ENCODE results near the gene PAFAH1B1. TPM values are rescaled to one million over a fixed set of nuclear protein-coding genes. Genes with fewer than 3 reads are reported as not detected.
A peak's percentile ranks its signal among the peaks of the same experiment; 100 is the strongest.

Gene PAFAH1B1
- total and polyA plus RNA-seq, 11 donors = 32.6 to 154 (median 118) TPM

DNA sequence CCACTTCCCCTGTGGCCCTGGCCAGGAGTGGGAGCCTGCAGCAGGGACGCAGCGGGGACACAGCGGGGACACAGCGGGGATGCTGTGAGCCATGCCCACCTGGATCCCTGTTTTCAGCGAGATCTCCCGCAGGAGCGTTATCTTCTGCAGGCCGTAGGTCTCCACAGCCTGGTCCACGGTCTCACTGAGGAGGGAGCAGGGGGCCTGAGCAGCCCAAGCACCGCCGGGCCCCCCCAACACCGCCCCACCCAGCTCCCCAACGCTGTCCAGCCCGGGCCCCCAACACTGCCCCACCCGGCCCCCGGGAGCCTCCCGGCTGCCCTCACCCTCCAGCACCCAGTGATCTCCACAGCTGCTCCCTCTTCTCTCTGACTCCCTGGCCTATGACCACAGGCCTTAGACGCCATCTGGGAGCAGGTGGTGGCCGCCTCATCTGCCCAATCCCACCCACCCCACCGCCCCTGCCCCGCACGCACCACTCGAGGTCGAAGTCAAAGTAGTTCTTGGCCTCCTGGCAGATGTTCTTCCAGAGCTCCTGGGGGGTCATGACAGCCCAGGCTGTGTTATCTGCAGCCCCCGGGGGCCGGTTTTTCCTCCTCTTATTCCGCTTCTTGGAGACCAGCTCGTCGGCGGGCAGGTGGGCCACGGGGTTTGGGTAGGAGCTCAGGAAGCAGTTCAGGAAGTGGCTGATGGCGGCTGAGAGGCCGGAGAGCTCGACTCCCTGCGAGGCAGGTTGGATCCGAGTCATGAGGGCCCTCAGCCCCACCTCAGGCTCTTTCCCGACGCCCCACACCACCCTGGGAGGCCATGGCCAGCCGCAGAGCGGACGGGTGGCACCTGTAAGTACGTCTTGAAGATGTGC, 101.2 kb downstream of the PAFAH1B1 start:
- Histone ChIP-seq H3K27me3 (no peaks in the 10 kb centered on the region), H3K4me3 (no peak overlapping the region), H3K27ac (no peak overlapping the region), H3K9me3 (no peaks in the 10 kb centered on the region), H3K36me3 (peaks cover 4 to 96% (median 92%) of the 10 kb centered on the region in 9 donors), H3K4me1 (peaks cover 0 to 13% (median 0%) of the 10 kb centered on the region in 12 donors)
- 90 to 97% (median 91%) methylated on average over 9 to 42 of the region's 42 CpGs for WGBS, 4 donors
- ATAC-seq = no peak
- intact Hi-C loops (cut with DNase I) = loop anchor here in 1 of 10 donors (10.0 kb wide), 1 partner anchor 180 kb away; the partner anchor contains the start of gene METTL16
- DNase-seq = peak in 3 of 5 donors; percentile 19 to 25 (median 21)
- TF ChIP-seq POLR2A (IDR thresholded peaks at IDR 0.05) = no peak
- TF ChIP-seq, protein P1, sequence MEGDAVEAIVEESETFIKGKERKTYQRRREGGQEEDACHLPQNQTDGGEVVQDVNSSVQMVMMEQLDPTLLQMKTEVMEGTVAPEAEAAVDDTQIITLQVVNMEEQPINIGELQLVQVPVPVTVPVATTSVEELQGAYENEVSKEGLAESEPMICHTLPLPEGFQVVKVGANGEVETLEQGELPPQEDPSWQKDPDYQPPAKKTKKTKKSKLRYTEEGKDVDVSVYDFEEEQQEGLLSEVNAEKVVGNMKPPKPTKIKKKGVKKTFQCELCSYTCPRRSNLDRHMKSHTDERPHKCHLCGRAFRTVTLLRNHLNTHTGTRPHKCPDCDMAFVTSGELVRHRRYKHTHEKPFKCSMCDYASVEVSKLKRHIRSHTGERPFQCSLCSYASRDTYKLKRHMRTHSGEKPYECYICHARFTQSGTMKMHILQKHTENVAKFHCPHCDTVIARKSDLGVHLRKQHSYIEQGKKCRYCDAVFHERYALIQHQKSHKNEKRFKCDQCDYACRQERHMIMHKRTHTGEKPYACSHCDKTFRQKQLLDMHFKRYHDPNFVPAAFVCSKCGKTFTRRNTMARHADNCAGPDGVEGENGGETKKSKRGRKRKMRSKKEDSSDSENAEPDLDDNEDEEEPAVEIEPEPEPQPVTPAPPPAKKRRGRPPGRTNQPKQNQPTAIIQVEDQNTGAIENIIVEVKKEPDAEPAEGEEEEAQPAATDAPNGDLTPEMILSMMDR (IDR thresholded peaks at IDR 0.05) = no peak

DNA sequence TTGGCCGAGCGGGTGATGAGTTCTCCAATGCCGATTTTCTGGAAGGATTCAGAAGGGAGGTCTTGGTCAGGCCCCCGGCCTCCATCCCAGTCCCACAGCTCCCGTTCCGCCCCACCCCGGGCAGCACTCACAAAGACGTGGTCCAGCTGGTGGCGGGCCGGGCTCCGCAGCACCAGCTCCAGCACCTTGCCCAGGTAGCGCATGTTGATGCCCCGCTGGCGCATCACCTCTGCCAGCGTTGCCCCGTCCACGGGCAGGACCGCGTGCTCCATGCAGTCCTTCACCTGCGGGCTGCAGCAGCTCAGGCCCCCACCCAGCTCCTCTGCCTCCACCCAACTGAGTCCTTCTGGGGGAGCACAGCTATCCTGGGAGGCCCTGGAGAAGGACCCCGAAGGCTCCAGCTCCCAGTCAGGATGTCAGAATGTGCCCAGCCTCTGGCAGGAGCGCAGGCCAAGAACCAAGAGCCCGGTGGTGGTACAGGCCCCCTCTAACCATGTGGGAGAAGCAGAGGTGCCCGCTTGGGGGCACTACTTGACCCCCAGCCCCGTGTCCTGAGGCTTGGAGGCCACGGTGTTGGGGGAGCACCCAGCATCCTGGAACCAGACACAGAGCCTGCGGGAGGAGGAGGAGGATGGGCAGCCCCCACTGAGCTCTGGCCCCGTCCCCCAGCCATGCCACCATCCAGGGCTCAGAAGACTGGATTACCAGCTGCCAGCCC, 101.9 kb downstream of the PAFAH1B1 start:
- TF ChIP-seq, protein P1 (IDR thresholded peaks at IDR 0.05) = no peak
- no peak for TF ChIP-seq POLR2A (IDR thresholded peaks at IDR 0.05)
- Histone ChIP-seq H3K9me3 (no peaks in the 10 kb centered on the region), H3K36me3 (peaks cover 4 to 100% (median 97%) of the 10 kb centered on the region in 9 donors), H3K4me1 (peaks cover 0 to 5% (median 0%) of the 10 kb centered on the region in 12 donors), H3K27me3 (no peaks in the 10 kb centered on the region), H3K27ac (no peak overlapping the region), H3K4me3 (no peak overlapping the region)
- ATAC-seq (no peak), DNase-seq (peak in 2 of 5 donors; percentile 16 to 58)
- WGBS, 4 donors = 93 to 100% (median 95%) methylated on average over 1 to 28 of the region's 28 CpGs
- intact Hi-C loops (cut with DNase I) = loop anchor here in 1 of 10 donors (10.0 kb wide), 1 partner anchor 181 kb away; the partner anchor contains the start of gene METTL16

DNA sequence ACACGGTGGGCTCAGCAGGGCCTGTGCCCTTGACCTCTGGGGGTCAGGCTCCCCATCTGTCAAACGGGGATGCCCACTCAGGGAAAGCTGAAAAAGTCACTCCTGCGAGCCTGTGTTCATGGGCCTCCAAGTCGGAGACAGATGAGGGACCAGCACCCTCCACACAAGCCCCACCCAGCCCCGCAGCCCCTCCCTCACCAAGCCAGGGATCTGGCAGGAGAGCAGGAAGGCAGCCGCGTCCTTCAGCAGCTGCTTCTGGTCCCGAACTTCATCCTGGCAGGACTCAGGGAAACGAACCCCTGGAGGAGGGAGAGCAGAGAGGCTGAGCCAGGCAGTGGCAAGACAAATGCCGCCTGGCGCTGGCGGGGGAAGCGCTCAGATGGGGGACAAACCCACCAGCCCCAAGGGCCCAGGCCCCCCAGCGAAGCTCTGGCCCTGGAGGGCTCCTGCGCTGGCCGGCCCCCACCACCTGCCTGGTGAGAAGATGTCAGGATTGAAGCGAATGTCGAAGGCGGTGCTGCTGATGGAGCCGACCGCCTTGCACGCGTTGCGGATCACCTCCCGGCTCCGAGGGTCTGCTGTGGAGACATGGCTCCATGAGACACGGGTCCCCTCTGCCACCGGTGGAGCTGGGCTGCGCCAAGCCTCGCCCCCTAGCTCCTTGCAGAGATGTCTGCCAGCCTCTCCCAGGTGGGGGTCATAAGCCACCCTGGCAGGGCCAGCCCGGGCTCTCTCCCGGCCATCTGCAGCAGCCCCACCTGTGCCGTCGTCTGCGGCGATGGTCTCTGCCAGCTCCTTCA, 102.7 kb downstream of the PAFAH1B1 start:
- TF ChIP-seq, protein P1 (IDR thresholded peaks at IDR 0.05) = no peak
- TF ChIP-seq POLR2A (IDR thresholded peaks at IDR 0.05) = no peak
- ATAC-seq (no peak), DNase-seq (peak in 4 of 5 donors; percentile 17 to 62 (median 22))
- intact Hi-C loops (cut with DNase I) = loop anchor here in 1 of 10 donors (10.0 kb wide), 1 partner anchor 181 kb away; the partner anchor contains the start of gene METTL16
- no peaks in the 10 kb centered on the region for H3K9me3 ChIP-seq
- no peaks in the 10 kb centered on the region for H3K27me3 ChIP-seq
- H3K27ac ChIP-seq = no peak overlapping the region
- no peaks in the 10 kb centered on the region for H3K4me1 ChIP-seq
- WGBS, 4 donors = 80 to 87% (median 86%) methylated on average over 11 to 36 of the region's 36 CpGs
- H3K4me3 ChIP-seq = no peak overlapping the region
- H3K36me3 ChIP-seq = peaks cover 4 to 100% (median 97%) of the 10 kb centered on the region in 9 donors

All from heart left ventricle (tissue), 16 donors.